ENCODE results near the gene DYNC1I1.

Gene DYNC1I1

DNA sequence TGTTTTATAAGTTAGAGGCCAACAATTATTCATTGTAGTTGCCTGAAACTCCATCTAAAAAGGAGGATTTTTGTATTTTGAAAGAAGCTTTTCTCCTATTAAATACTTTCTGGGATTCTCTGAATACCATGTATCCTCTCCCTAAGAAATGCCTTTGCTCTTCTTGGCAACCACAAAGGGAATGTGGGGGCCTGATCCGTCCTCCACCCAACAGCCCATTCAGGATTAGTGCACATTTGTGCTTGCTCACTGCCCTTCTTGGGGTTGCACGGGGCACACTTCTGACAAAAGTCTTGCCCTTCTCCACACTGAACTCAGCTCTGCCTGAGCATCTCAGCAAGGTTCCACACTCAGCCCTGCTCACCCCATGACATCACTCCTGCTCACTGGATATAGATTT is 355.4 kb downstream of the DYNC1I1 start:
- Mint-ChIP-seq H3K4me3 (no peak overlapping the region), H3K9me3 (ENCODE audit: low read depth) (no peaks in the 10 kb centered on the region), H3K4me1 (ENCODE audit: low read depth) (no peaks in the 10 kb centered on the region), H3K27ac (no peak overlapping the region), H3K27me3 (no peaks in the 10 kb centered on the region), H3K36me3 (peaks cover 21% of the 10 kb centered on the region)

DNA sequence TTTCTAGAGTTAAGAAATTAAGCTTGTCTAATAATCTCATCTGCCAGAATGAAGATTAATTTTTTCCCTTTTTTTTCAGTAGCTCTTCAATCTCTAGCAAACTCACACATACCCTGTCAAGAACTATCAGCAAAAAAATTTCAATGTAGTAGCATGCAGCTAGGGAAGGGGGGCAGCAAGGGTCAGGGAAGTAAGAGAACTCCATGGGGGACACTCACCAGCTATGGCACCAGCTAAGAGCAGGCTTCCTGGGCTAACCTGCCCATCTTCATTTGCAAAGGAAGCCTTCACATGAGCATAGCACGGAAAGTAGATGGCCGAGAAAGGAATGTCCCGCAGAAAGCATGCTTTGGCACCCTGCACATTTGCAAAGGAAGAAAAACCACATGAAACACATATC is 359.2 kb downstream of the DYNC1I1 start:
- H3K4me3 Mint-ChIP-seq, result no peak overlapping the region
- H3K9me3 Mint-ChIP-seq (ENCODE audit: low read depth), result no peaks in the 10 kb centered on the region
- no peaks in the 10 kb centered on the region for H3K4me1 Mint-ChIP-seq (ENCODE audit: low read depth)
- no peak overlapping the region for H3K27ac Mint-ChIP-seq
- H3K27me3 Mint-ChIP-seq, result no peaks in the 10 kb centered on the region
- peaks cover 31% of the 10 kb centered on the region for H3K36me3 Mint-ChIP-seq

DNA sequence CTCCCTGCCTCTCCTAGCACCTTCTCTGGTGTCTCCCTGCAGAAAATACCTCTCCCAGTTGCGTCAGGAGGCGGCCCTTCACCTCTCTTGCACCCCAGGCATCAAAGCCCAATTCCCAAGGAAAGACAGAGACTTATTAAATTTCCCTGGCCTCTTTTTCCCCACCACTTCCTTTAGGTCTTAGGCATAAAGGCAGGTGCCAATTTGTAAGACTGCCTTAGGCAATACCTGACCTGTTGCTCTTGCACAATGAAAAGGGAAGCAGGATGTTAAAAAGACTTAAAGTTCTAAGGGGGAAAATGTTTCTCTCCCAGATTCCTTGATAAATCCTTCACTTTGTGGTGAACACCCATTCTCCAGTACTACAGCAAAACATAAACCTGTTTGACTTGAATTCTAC is 362.9 kb downstream of the DYNC1I1 start:
- Mint-ChIP-seq H3K9me3 (ENCODE audit: low read depth) (no peaks in the 10 kb centered on the region), H3K27me3 (no peaks in the 10 kb centered on the region), H3K27ac (no peak overlapping the region), H3K36me3 (peaks cover 23% of the 10 kb centered on the region), H3K4me3 (no peak overlapping the region), H3K4me1 (ENCODE audit: low read depth) (no peaks in the 10 kb centered on the region)

DNA sequence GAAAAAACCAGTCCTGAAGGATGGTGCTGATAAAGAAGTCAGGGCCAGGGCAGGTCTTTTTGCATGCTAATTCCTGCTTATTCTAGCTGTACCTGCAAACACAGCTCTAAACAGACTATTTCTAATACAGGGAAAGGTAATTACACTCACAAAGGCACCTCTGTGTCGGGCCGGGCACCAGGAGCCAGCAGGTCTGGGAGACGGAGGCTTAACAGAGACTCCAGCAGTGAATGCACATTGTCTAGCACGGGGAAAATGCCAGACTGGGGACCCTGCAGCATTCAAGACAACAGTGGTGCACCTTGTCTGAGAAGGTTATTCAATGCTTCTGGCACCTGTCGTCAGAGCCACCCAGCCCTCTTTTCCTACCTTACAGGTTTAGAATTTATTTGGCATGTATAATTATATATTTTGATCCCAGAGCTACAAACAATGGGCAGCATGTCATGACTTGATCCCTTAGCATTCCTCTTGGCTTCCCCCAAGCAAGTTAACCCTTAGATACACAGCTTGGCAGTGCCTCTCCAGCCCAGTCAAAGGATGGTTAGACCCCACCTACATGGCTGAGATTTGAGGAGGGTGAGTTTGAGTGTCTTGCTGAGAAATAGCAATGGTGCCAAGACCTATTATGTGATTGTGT is 364.4 kb downstream of the DYNC1I1 start:
- H3K4me3 Mint-ChIP-seq, result no peak overlapping the region
- no peaks in the 10 kb centered on the region for H3K4me1 Mint-ChIP-seq (ENCODE audit: low read depth)
- no peaks in the 10 kb centered on the region for H3K27me3 Mint-ChIP-seq
- no peaks in the 10 kb centered on the region for H3K9me3 Mint-ChIP-seq (ENCODE audit: low read depth)
- no peak overlapping the region for H3K27ac Mint-ChIP-seq
- peaks cover 26% of the 10 kb centered on the region for H3K36me3 Mint-ChIP-seq

DNA sequence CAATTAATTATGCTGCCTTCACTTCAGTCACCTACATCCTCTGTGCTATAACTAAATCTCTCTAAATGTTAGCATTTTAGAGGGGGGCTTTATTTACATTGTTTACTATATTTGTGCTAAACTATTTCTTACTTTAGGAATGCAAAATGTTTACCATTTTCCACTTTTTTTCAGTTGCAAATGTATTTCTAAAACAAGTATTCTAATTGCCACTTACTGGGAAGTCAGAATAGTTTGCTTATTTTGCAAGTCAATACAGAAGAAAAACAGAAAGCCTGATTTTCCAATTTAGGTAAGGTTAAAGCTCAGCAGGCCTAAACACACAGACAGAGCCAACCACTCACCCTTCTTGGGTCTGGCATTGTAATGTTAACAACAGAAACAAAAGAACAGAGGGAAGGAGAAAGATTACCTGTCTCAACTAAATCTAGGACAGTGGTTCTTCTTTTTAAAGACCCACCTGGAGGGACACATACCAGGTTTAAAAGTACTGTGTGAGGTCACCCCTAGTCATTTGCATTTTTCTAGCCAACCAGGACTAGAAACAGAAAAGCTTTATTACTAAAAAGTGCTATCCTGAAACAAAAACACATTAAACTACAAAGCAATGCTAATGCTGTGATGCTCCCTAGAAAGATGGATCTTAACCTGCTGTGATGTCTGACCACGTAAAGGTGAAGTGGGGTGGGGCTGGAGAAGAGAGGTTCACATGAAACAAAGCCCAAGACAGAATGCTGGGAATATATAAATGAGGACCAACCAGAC is 371.3 kb downstream of the DYNC1I1 start:
- Mint-ChIP-seq H3K4me3 (no peak overlapping the region), H3K36me3 (peaks cover 36% of the 10 kb centered on the region), H3K27ac (no peak overlapping the region), H3K9me3 (ENCODE audit: low read depth) (no peaks in the 10 kb centered on the region), H3K4me1 (ENCODE audit: low read depth) (no peaks in the 10 kb centered on the region), H3K27me3 (no peaks in the 10 kb centered on the region)

DNA sequence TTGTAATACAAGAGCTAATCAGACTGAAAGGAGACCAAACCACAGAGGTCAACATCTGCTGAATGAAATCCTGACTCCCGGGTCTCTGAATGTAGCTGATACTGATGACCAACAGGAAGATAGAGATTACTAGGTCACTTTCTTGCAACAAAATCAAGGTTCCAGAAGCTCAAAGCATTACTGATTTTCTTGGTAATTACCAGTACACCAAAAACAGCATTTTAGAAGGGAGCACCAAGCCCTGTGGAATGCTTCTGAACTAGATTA is 371.8 kb downstream of the DYNC1I1 start:
- Mint-ChIP-seq H3K9me3 (ENCODE audit: low read depth) (no peaks in the 10 kb centered on the region), H3K27me3 (no peaks in the 10 kb centered on the region), H3K4me1 (ENCODE audit: low read depth) (no peaks in the 10 kb centered on the region), H3K27ac (no peak overlapping the region), H3K4me3 (no peak overlapping the region), H3K36me3 (peaks cover 37% of the 10 kb centered on the region)

All from activated naive CD8-positive, alpha-beta T cell (primary cell).